A549 treated with AZD9567 at 1 μM for 4 hours (cell line): ENCODE measurements around the gene DTWD2. TPM values are rescaled to one million over a fixed set of nuclear protein-coding genes. Genes with fewer than 3 reads are reported as not detected.

Source experiments
- total RNA-seq: library from RNA; stranded (reverse); fragments of 200-300 nt; extraction: Qiagen RNA extraction; gene quantifications from 5 replicates; pipeline ENCODE4 v1.2.3, GENCODE V29; 2022; ENCODE audit not compliant: insufficient read depth

The DTWD2 gene
- total RNA-seq, result 0.58 to 2.0 TPM (median 1.9 TPM) in 5 replicates

GRCh38 chr5:118987988-118988865 lies at the start of gene DTWD2:
Gene DTWD2 (minus strand): TSS chr5:118988547. CDS start chr5:118988511, 36 bp downstream.

Other genes starting within 250 kb of the DTWD2 start
- gene DMXL1, start 82.5 kb upstream of the DTWD2 start, total RNA-seq, result 8.1 to 18.7 TPM (median 10.1 TPM) in 5 replicates